ENCODE results near the gene IQCF6. TPM values are rescaled to one million over a fixed set of nuclear protein-coding genes. Genes with fewer than 3 reads are reported as not detected.
"Not testable (repeated sequence)": the region's sequence is repeated elsewhere in the genome, so short reads cannot be mapped to it uniquely, and the experiment has no call there.

IQCF6 gene
- total RNA-seq, 2 donors from 2014 or later = not detected

DNA sequence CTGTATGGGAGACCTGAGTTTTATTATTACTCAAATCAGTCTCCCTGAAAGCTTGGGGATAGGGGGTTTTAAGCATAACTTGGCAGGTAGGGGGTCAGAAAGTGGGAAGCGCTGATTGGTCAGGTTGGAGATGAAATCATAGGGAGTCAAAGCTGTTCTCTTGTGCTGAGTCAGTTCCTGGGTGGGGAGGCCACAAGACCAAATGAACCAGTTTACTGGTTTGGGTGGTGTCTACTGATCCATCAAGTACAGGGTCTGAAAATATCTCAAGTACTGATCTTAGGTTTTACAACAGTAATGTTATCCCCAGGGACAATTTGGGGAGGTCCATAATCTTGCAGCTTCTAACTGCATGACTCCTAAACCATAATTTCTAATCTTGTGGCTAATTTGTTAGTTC is 17.8 kb upstream of the IQCF6 start:
- Mint-ChIP-seq H3K27ac (no peak overlapping the region), H3K27me3 (peaks cover 5% of the 10 kb centered on the region), H3K4me1 (peaks cover 10% of the 10 kb centered on the region), H3K9me3 (no peaks in the 10 kb centered on the region), H3K4me3 (no peak overlapping the region), H3K36me3 (ENCODE audit: low read depth) (no peaks in the 10 kb centered on the region)
- peak; percentile 82 for ATAC-seq (replicated peaks)

DNA sequence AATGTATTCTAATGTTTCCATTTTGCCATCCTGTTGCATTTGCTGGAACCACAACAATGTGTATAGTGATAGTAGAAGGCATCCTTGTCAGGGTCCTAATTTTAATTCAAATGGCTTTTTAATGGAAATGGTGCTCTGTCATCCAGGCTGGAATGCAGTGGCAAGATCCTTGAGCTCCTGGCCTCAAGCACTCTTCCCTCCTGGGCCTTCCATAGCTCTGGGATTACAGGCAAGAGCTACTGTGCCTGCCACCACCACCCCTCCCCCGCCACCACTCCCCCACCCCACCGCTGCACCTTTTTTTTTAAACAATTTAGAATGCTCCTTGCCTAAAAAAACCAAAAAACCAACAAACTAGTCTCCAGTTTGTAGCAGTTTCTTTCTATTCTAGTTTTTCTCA is 15.2 kb upstream of the IQCF6 start:
- peaks cover 5% of the 10 kb centered on the region for H3K27me3 Mint-ChIP-seq
- no peak for ATAC-seq (replicated peaks)
- H3K27ac Mint-ChIP-seq = no peak overlapping the region
- H3K4me1 Mint-ChIP-seq = peaks cover 12% of the 10 kb centered on the region
- no peaks in the 10 kb centered on the region for H3K36me3 Mint-ChIP-seq (ENCODE audit: low read depth)
- no peaks in the 10 kb centered on the region for H3K9me3 Mint-ChIP-seq
- H3K4me3 Mint-ChIP-seq = no peak overlapping the region

DNA sequence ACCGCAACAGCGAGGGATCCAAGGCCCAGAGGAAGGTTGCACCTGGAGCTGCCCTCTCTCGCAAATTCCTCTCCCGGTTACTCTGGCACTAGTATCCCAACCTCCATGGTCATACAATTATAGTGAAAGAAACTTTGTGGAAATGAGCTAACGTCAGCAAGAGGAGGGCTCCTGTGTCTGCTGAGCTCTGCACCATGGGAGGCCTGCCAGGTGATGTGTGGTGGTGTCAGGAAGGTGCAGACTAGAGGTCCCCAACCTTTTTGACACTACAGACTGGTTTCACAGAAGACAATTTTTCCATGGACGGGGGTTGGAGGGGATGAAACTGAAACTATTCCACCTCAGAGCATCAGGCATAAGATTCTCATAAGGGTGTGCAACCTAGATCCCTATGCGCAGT is 13.2 kb upstream of the IQCF6 start:
- Mint-ChIP-seq H3K36me3 (ENCODE audit: low read depth) (no peaks in the 10 kb centered on the region), H3K27ac (no peak overlapping the region), H3K4me3 (no peak overlapping the region), H3K4me1 (peaks cover 7% of the 10 kb centered on the region), H3K9me3 (no peaks in the 10 kb centered on the region), H3K27me3 (no peaks in the 10 kb centered on the region)
- no peak for ATAC-seq (replicated peaks)

DNA sequence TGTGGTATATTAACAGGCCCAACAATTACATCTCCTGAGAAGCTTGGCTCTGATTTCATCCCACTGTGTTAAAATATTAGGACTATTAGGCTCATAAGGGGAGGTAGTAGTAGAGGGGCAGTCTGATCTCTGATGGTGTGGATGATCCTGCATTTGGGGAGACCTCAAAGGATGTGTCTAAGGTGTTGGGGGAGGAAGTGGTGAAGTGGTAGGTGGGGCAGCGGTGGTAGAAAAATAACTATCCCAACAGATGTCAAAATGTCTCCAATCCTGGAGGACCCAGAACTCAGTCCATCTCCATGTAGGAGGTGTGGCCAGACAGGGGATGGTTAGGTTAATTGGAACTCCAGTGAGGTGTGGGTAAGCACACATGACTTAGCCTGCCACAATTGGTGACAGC is 10.4 kb upstream of the IQCF6 start:
- peaks cover under 1% of the 10 kb centered on the region for H3K27me3 Mint-ChIP-seq
- no peak overlapping the region for H3K27ac Mint-ChIP-seq
- H3K4me3 Mint-ChIP-seq = no peak overlapping the region
- H3K9me3 Mint-ChIP-seq = no peaks in the 10 kb centered on the region
- ATAC-seq (replicated peaks) = no peak
- peaks cover 7% of the 10 kb centered on the region for H3K4me1 Mint-ChIP-seq
- H3K36me3 Mint-ChIP-seq (ENCODE audit: low read depth) = no peaks in the 10 kb centered on the region

DNA sequence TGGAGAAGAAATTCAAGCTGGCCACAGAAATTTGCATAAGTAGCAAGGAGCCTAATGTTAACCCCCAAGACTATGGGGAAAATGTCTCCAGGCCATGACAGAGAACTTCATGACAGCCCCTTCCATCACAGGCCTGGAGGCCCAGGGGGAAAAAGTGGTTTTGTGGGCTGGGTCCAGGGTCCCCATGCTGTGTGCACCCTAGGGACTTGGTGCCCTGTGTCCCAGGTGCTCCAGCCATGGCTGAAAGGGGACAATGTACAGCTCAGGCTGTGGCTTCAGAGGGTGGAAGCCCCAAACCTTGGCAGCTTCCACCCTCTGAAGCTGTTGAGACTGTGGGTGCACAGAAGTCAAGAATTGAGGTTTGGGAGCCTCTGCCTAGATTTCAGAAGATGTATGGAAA is 8.5 kb upstream of the IQCF6 start:
- H3K27ac Mint-ChIP-seq; H3K36me3 Mint-ChIP-seq (ENCODE audit: low read depth); H3K27me3 Mint-ChIP-seq; H3K4me1 Mint-ChIP-seq; ATAC-seq (replicated peaks); H3K4me3 Mint-ChIP-seq; H3K9me3 Mint-ChIP-seq: not testable (repeated sequence)

DNA sequence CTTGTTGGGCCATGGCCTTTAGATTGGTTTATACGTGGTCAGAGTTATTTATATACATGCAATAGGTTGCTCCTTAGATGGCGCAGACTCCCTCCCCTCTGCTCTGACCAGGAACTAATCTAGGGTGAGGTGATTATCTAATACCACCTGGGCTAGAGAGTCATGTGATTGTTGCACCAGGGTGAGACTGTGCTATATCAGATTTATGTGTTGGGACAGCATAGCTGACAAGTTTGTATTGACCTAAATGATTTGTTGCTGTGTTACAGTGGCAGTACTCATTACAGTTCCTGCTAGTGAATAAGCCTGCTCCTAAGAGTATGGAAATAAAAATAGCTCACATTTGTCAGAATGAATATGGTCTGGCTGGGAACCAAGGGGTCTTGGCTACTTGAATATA is 7.2 kb upstream of the IQCF6 start:
- Mint-ChIP-seq H3K4me1 (peaks cover 7% of the 10 kb centered on the region), H3K4me3 (no peak overlapping the region), H3K27ac (no peak overlapping the region), H3K36me3 (ENCODE audit: low read depth) (no peaks in the 10 kb centered on the region), H3K27me3 (peaks cover 5% of the 10 kb centered on the region), H3K9me3 (no peaks in the 10 kb centered on the region)
- no peak for ATAC-seq (replicated peaks)

DNA sequence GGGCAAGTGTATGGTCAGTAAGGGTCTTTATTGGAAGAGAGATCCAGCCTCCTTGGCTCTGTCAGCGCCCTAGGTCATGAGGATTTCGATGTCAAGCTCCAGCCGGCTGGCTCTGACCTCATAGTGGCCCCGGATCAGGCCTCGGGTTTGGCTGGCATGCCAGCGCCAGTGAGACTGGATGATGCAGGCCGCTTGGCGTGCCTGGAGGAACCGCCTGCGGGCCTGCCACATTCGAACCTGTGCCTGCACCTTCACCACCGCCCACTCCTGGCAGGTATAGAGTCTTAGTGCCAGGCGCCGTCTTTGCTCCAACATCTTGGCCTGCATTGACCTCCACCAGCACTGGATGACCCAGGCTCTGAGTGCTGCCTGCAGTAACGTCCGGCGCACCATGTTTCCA is 483 bp downstream of the IQCF6 start:
- no peaks in the 10 kb centered on the region for H3K9me3 Mint-ChIP-seq
- no peaks in the 10 kb centered on the region for H3K4me1 Mint-ChIP-seq
- no peaks in the 10 kb centered on the region for H3K36me3 Mint-ChIP-seq (ENCODE audit: low read depth)
- ATAC-seq (replicated peaks) = no peak
- H3K27ac Mint-ChIP-seq = no peak overlapping the region
- H3K4me3 Mint-ChIP-seq = no peak overlapping the region
- peaks cover 13% of the 10 kb centered on the region for H3K27me3 Mint-ChIP-seq

DNA sequence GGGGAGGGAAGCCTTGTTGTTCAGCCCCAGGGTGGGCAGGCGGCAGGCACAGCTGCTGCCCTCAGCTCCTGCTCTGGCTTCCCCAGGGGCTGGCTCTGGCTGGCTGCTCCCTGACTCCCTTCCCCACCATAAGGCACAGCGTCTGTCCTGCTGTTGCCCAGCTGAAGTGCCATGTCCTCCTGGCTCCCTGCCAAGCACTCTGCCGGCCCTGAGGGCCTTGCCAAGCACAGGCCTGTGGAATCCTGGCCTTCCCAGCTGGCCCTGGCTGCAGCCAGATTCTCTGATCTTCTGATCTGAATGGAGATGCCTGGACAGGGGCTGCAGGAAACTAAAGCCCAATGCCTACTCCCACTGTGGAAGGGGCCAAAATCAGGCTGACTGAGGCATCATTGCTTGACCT is 1.1 kb downstream of the IQCF6 start:
- H3K4me1 Mint-ChIP-seq = no peaks in the 10 kb centered on the region
- H3K27ac Mint-ChIP-seq = no peak overlapping the region
- H3K4me3 Mint-ChIP-seq = no peak overlapping the region
- peaks cover 19% of the 10 kb centered on the region for H3K27me3 Mint-ChIP-seq
- no peaks in the 10 kb centered on the region for H3K9me3 Mint-ChIP-seq
- H3K36me3 Mint-ChIP-seq (ENCODE audit: low read depth) = no peaks in the 10 kb centered on the region
- ATAC-seq (replicated peaks) = no peak

DNA sequence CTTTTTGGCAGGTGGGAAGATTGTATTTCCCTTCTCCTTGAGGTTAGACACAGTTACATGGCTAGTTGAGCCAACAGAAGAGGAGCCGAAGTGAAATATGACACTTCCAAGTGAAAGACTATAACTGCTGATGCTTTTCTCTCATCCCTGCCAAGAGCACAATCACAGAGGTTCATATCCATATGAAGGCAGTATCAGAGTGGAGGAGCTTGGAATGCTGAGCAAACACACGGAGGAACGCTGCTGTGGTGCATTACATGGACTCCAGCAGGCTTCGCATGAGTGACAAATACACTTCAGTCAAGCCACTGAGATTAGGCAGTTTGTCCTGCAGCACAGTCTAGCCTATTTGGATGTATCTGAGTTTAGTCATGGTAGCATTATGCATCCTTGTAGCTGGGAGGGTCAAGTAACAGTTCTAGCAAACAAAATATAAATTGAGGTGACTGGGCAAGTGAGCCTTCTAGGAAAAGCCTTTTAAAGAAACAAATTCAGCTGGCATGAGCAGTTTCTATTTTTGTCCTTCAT is 5.4 kb downstream of the IQCF6 start:
- Mint-ChIP-seq H3K4me3 (no peak overlapping the region), H3K4me1 (no peaks in the 10 kb centered on the region), H3K27ac (no peak overlapping the region), H3K9me3 (no peaks in the 10 kb centered on the region), H3K27me3 (peaks cover 20% of the 10 kb centered on the region), H3K36me3 (ENCODE audit: low read depth) (no peaks in the 10 kb centered on the region)
- no peak for ATAC-seq (replicated peaks)

DNA sequence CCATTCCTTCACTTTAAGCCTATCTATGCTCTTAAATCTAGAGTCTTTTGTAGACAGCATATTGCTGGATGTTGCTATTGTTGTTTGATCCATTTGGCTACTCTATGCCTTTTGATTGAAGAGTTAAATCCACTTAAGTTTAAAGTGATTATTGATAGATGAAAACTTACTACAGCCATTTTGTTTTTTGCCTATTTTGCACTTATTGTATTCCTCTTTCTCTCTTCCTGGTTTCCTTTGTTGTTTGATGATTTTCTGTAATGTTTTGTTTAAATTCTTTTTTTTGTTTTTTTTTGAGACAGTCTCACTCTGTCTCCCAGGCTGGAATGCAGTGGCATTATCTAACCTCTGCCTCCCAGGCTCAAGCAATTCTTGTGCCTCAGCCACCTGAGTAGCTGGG is 19.8 kb downstream of the IQCF6 start:
- H3K27ac Mint-ChIP-seq = no peak overlapping the region
- peaks cover 3% of the 10 kb centered on the region for H3K27me3 Mint-ChIP-seq
- peaks cover 30% of the 10 kb centered on the region for H3K9me3 Mint-ChIP-seq
- no peaks in the 10 kb centered on the region for H3K36me3 Mint-ChIP-seq (ENCODE audit: low read depth)
- no peak overlapping the region for H3K4me3 Mint-ChIP-seq
- ATAC-seq (replicated peaks) = no peak
- no peaks in the 10 kb centered on the region for H3K4me1 Mint-ChIP-seq

DNA sequence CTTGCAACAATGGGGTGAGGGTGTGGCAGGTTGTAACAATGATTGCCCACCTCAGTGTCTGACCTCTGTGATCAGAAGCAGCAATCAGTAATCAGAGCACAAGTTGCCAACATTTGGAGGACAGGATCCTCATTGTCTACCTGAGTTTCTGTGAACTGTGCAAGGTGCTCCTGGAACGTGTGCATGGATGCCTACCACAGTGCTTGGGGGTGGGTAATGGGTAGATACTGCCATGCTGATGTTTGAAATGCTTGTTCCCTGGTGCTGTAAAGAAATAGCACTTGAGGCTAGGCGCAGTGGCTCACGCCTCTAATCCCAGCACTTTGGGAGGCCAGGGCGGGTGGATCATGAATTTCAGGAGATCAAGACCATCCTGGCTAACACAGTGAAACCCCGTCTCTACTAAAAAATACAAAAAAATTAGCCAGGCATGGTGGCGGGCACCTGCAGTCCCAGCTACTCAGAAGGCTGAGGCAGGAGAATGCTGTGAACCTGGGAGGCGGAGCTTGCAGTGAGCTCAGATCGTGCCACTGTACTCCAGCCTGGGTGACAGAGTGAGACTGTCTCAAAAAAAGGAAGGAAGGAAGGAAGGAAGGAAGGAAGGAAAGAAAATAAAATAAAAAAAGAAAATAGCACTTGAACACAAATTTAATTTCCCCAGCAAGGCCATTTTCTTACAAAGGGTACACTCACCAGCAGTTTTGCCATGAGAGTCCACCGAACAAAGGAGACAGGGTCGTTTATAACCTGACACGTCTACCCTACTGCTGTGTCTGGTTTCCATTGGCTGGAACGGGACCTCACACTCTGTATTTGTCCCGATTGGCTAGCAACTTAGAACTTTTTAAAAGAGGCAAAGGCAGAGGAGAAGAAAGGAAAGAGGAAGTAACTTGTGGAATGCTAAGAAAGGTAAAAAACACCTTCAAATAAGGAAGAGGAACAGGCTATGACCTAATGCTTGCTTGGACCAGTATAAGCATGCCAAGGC is 25.0 kb downstream of the IQCF6 start:
- not testable (repeated sequence) for H3K4me3 Mint-ChIP-seq; H3K36me3 Mint-ChIP-seq (ENCODE audit: low read depth); H3K27me3 Mint-ChIP-seq; H3K4me1 Mint-ChIP-seq; H3K27ac Mint-ChIP-seq; ATAC-seq (replicated peaks)
- H3K9me3 Mint-ChIP-seq = peaks cover 23% of the 10 kb centered on the region

DNA sequence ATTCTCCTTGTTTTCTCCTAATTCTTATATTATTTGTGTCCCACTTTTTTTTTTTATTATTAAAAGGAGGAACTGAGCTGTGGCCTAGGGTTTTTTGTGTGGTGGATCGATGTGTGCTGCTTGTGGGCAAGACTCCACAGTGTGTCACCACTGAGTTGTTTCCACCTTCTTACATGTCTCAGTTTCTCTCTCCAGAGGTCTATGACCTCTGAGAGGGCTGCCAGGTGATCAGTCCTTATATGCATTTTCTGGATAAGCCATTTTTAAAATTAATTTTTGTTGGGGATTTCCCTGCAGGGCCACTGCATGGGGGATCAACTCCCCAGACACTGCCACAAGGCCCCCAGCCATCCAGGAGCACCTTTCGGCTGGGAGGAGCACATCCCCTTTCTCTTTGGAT is 27.8 kb downstream of the IQCF6 start:
- H3K27ac Mint-ChIP-seq = no peak overlapping the region
- no peaks in the 10 kb centered on the region for H3K27me3 Mint-ChIP-seq
- no peak overlapping the region for H3K4me3 Mint-ChIP-seq

DNA sequence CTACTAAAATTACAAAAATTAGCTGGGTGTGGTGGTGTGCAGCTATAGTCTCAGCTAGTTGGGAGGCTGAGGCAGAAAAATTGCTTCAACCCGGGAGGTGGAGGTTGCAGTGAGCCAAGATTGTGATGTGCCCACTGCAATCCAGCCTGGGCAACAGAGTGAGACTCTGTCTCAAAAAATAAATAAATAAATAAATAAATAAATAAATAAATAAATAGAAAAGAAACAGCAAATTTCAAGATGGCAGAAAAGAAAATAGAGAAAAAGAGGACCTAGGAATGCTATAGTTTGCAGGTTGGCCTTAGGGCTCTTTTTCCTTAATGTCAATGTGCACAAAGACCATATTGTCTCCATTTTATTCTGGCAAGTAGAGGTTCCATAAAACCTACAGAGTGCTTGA is 28.2 kb downstream of the IQCF6 start:
- Mint-ChIP-seq H3K27ac (no peak overlapping the region), H3K4me1 (peaks cover 9% of the 10 kb centered on the region), H3K36me3 (ENCODE audit: low read depth) (no peaks in the 10 kb centered on the region), H3K27me3 (no peaks in the 10 kb centered on the region), H3K9me3 (peaks cover 14% of the 10 kb centered on the region), H3K4me3 (no peak overlapping the region)
- no peak for ATAC-seq (replicated peaks)

More for the DNA sequence above, 27.8 kb downstream of the IQCF6 start:
- peak; percentile 74 for ATAC-seq (replicated peaks)
- peaks cover 9% of the 10 kb centered on the region for H3K4me1 Mint-ChIP-seq
- no peaks in the 10 kb centered on the region for H3K36me3 Mint-ChIP-seq (ENCODE audit: low read depth)
- H3K9me3 Mint-ChIP-seq = peaks cover 18% of the 10 kb centered on the region

DNA sequence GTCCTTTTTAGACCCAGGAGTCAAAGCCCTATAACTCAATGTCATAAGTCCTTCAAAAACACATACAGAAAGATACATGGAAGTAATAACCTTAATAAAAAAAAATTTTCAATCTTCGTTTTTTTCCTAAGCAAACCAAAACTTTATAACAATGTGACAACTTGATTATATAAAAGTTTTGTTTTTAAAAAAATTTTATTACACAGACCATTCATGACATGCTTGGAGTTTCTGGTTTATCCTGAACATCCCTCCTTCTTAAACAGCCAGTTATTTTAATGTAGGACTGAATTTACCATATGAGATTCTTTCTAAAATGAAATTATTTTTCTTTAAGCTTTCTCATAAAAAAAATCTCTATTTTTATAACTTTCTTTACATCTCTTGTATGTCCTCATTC is 30.7 kb downstream of the IQCF6 start:
- Mint-ChIP-seq H3K9me3 (no peaks in the 10 kb centered on the region), H3K4me1 (peaks cover 9% of the 10 kb centered on the region), H3K36me3 (ENCODE audit: low read depth) (no peaks in the 10 kb centered on the region), H3K27ac (no peak overlapping the region), H3K4me3 (no peak overlapping the region), H3K27me3 (no peaks in the 10 kb centered on the region)
- ATAC-seq (replicated peaks) = no peak

DNA sequence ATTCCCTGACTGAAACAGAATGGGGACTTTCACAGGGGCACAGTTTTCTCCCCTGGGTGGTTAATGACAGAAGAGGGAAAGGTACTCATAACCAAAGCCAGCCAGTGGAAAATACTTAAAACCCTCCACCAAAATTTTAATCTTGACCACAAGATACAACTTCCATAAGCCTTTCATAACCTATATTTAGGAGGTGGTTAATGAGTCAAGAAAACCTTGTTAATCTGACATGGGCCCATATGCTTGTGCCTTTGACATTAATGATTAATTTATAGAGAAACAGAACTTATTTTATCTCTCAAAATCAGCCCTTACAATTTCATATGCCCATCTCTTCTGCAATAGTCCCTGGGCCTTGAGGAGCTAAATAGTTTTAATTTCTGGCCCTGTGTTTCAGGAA is 31.2 kb downstream of the IQCF6 start:
- no peak overlapping the region for H3K4me3 Mint-ChIP-seq

More for the DNA sequence above, 31.2 kb downstream of the IQCF6 start:
- Mint-ChIP-seq H3K36me3 (ENCODE audit: low read depth) (no peaks in the 10 kb centered on the region), H3K9me3 (no peaks in the 10 kb centered on the region), H3K4me1 (peaks cover 9% of the 10 kb centered on the region), H3K27ac (no peak overlapping the region), H3K27me3 (no peaks in the 10 kb centered on the region)
- peak; percentile 76 for ATAC-seq (replicated peaks)

Measured in activated T-helper 17 cell treated with anti-CD3 and anti-CD28 coated beads, Interleukin-2, amount 50 U/mL, for 72 hours (primary cell).